A673 (cell line): Measurements from ENCODE around the gene DLG2. TPM values are rescaled to one million over a fixed set of nuclear protein-coding genes. Genes with fewer than 3 reads are reported as not detected.

ENCODE experiments used
- BruUV-seq: library from RNA; stranded (reverse); fragments of 400-500 nt; replicated peaks from 2 replicates; lab custom pipeline; 2021; lab: Mats Ljungman, UMichigan
- CTCF ChIA-PET: fragments of 300-600 bp; sonication (Branson Sonifier 250); formaldehyde crosslinking; loops from one replicate; lab custom pipeline; 2022; ENCODE audit warnings: antibody characterized with exemption; lab: Charles Lee
- POLR2A ChIA-PET: fragments of 300-600 bp; sonication (Branson Sonifier 250); formaldehyde crosslinking; loops from one replicate; lab custom pipeline; 2022; ENCODE audit warnings: antibody characterized with exemption; ENCODE audit not compliant: low non-redundant PET; lab: Charles Lee
- DNase-seq: peaks from one replicate; pipeline ENCODE4 v3.0.0-alpha.2; 2015; ENCODE audit warnings: low spot score
- H3K27ac ChIP-seq: fragments of 200-600 bp; sonication (generic); 2 replicates; pipeline ENCODE4 v1.5.1; 2016; ENCODE audit warnings: mixed run types, low read depth, mild to moderate bottlenecking, mixed read lengths, antibody characterized with exemption, low read length; ENCODE audit not compliant: poor library complexity, severe bottlenecking
- H3K27me3 ChIP-seq: fragments of 200-600 bp; sonication (generic); replicated peaks from 2 replicates; pipeline ENCODE4 v1.6.1; 2017; ENCODE audit warnings: mixed run types, low read depth, mild to moderate bottlenecking, mixed read lengths, antibody characterized with exemption, low read length; ENCODE audit not compliant: insufficient read depth, poor library complexity
- H3K36me3 ChIP-seq: fragments of 200-600 bp; sonication (generic); 2 replicates; pipeline ENCODE4 v1.6.1; 2016; ENCODE audit warnings: mixed run types, mild to moderate bottlenecking, mixed read lengths, antibody characterized with exemption, low read length; ENCODE audit not compliant: insufficient read depth, poor library complexity, severe bottlenecking
- H3K4me1 ChIP-seq: fragments of 200-600 bp; sonication (generic); 2 replicates; pipeline ENCODE4 v1.6.1; 2017; ENCODE audit warnings: mixed run types, mild to moderate bottlenecking, mixed read lengths, antibody characterized with exemption, low read length; ENCODE audit not compliant: insufficient read depth, poor library complexity, severe bottlenecking
- H3K4me3 ChIP-seq: fragments of 200-600 bp; sonication (generic); 2 replicates; pipeline ENCODE4 v1.5.1; 2016; ENCODE audit warnings: low read depth, mixed run types, mild to moderate bottlenecking, mixed read lengths, low read length; ENCODE audit not compliant: poor library complexity, severe bottlenecking
- H3K9me3 ChIP-seq: fragments of 200-600 bp; sonication (generic); 2 replicates; pipeline ENCODE4 v1.6.1; 2016; ENCODE audit warnings: mixed run types, low read depth, mild to moderate bottlenecking, mixed read lengths, antibody characterized with exemption, low read length; ENCODE audit not compliant: poor library complexity, severe bottlenecking
- CTCF ChIP-seq: fragments of 300-800, 200-600 bp; sonication (generic); conservative IDR thresholded peaks from 2 replicates; pipeline ENCODE4 v1.5.1; 2017; ENCODE audit warnings: low read depth, mild to moderate bottlenecking, antibody characterized with exemption, low read length, moderate library complexity, mixed read lengths
- EZH2 ChIP-seq: fragments of 200-600 bp; sonication (generic); IDR thresholded peaks from 2 replicates; pipeline ENCODE4 v1.6.1; 2017; ENCODE audit warnings: borderline replicate concordance, low read depth, mild to moderate bottlenecking, mixed read lengths, antibody characterized with exemption, low read length; ENCODE audit not compliant: poor library complexity, severe bottlenecking
- intact Hi-C: fragments of 100-400 bp; cut with micrococcal nuclease; formaldehyde crosslinking; loops from one replicate; pipeline ENCODE4 v1.10.0; 2022; ENCODE audit not compliant: unreplicated experiment
- total RNA-seq: library from RNA; stranded (reverse); gene quantifications from 2 replicates; pipeline ENCODE4 v1.2.3, GENCODE V29; 2021

The DLG2 gene
- total RNA-seq, 1 experiment from 2014 or later: 277 TPM

- POLR2A ChIA-PET: no interaction called here
- Histone ChIP-seq H3K27me3 (no peaks in the 10 kb centered on the region), H3K36me3 (peaks cover 84% of the 10 kb centered on the region), H3K4me3 (no peak overlapping the region), H3K27ac (peak overlapping the region; percentile 43), H3K4me1 (peaks cover 60% of the 10 kb centered on the region), H3K9me3 (no peaks in the 10 kb centered on the region)
- intact Hi-C loops: no loop called here
- BruUV-seq: no TSS peak
- TF ChIP-seq CTCF (no peak), EZH2 (no peak)
- CTCF ChIA-PET: no interaction called here
- no peak for DNase-seq
Observed at GRCh38 chr11:83715927-83716535, 1911.1 kb downstream of the DLG2 start.

- no TSS peak for BruUV-seq
Observed at GRCh38 chr11:83713708-83714107, 1913.4 kb downstream of the DLG2 start.

GRCh38 chr11:83711106-83711527, 1916.0 kb downstream of the DLG2 start:
- Histone ChIP-seq H3K4me3 (no peak overlapping the region), H3K27me3 (no peaks in the 10 kb centered on the region), H3K4me1 (peaks cover 44% of the 10 kb centered on the region), H3K27ac (no peak overlapping the region), H3K36me3 (peaks cover 85% of the 10 kb centered on the region), H3K9me3 (no peaks in the 10 kb centered on the region)
- POLR2A ChIA-PET: no interaction called here
- no TSS peak for BruUV-seq
- no peak for DNase-seq
- intact Hi-C loops: no loop called here
- CTCF ChIA-PET: interaction anchor here (1.2 kb wide), 1 partner anchor 105 kb away, joined by 3 read pairs; no protein-coding TSS in a partner anchor
- TF ChIP-seq EZH2 (no peak), CTCF (no peak)

More at GRCh38 chr11:83713708-83714107, 1913.4 kb downstream of the DLG2 start:
- intact Hi-C loops: no loop called here
- peaks cover 51% of the 10 kb centered on the region for H3K4me1 ChIP-seq
- H3K36me3 ChIP-seq: peaks cover 87% of the 10 kb centered on the region
- no peaks in the 10 kb centered on the region for H3K9me3 ChIP-seq
- TF ChIP-seq CTCF: no peak
- no peak for DNase-seq
- no peak overlapping the region for H3K4me3 ChIP-seq
- ChIA-PET POLR2A (no interaction called here), CTCF (no interaction called here)
- H3K27me3 ChIP-seq: no peaks in the 10 kb centered on the region
- H3K27ac ChIP-seq: peak overlapping the region; percentile 28
